Kidney capillary endothelial cell (primary cell): ENCODE results near the gene GRIN2C.

Experiments used
- DNase-seq: peaks from one replicate; pipeline ENCODE4 v3.0.0-alpha.2; 2018; ENCODE audit warnings: low spot score

The GRIN2C gene

GRCh38 chr17:74821655-74822334, 37.9 kb downstream of the GRIN2C start:
- no peak for DNase-seq

GRCh38 chr17:74819801-74820436, 39.8 kb downstream of the GRIN2C start:
- no peak for DNase-seq

- DNase-seq = no peak
Observed at GRCh38 chr17:74818291-74818938, 41.3 kb downstream of the GRIN2C start.

- DNase-seq = no peak
Observed at GRCh38 chr17:74816905-74817620, 42.6 kb downstream of the GRIN2C start.

GRCh38 chr17:74815550-74816370, 43.9 kb downstream of the GRIN2C start:
- no peak for DNase-seq

GRCh38 chr17:74815067-74815466, 44.6 kb downstream of the GRIN2C start:
- DNase-seq = no peak

GRCh38 chr17:74814453-74814852, 45.2 kb downstream of the GRIN2C start:
- DNase-seq = no peak

- no peak for DNase-seq
Observed at GRCh38 chr17:74812109-74813009, 47.3 kb downstream of the GRIN2C start.

- no peak for DNase-seq
Observed at GRCh38 chr17:74810699-74811485, 48.8 kb downstream of the GRIN2C start.

GRCh38 chr17:74808714-74809430, 50.8 kb downstream of the GRIN2C start:
- DNase-seq = no peak

- DNase-seq = no peak
Observed at GRCh38 chr17:74807925-74808324, 51.8 kb downstream of the GRIN2C start.

GRCh38 chr17:74807441-74807840, 52.2 kb downstream of the GRIN2C start:
- DNase-seq = no peak

GRCh38 chr17:74806334-74806733, 53.4 kb downstream of the GRIN2C start:
- DNase-seq = no peak

GRCh38 chr17:74805591-74805991, 54.1 kb downstream of the GRIN2C start:
- DNase-seq = no peak

- DNase-seq = no peak
Observed at GRCh38 chr17:74804683-74805082, 55.0 kb downstream of the GRIN2C start.

- DNase-seq = no peak
Observed at GRCh38 chr17:74803971-74804370, 55.7 kb downstream of the GRIN2C start.

- DNase-seq = no peak
Observed at GRCh38 chr17:74803388-74803930, 56.2 kb downstream of the GRIN2C start.

GRCh38 chr17:74801896-74802295, 57.8 kb downstream of the GRIN2C start:
- no peak for DNase-seq

- no peak for DNase-seq
Observed at GRCh38 chr17:74800531-74800930, 59.2 kb downstream of the GRIN2C start.
